HG03342 (cell line): Measurements from ENCODE around the gene SLC12A9.

Source experiments
- ATAC-seq: cut with Tn5 transposase; IDR thresholded peaks from one replicate; pipeline ENCODE4 v1.9.1; 2021; ENCODE audit warnings: mild to moderate bottlenecking, moderate library complexity; ENCODE audit not compliant: unreplicated experiment

The SLC12A9 gene

GRCh38 chr7:100880645-100881044 is 28.1 kb downstream of the SLC12A9 start:
- ATAC-seq = no peak

- no peak for ATAC-seq
These were observed 28.6 kb downstream of the SLC12A9 start for GRCh38 chr7:100881136-100881535.

DNA sequence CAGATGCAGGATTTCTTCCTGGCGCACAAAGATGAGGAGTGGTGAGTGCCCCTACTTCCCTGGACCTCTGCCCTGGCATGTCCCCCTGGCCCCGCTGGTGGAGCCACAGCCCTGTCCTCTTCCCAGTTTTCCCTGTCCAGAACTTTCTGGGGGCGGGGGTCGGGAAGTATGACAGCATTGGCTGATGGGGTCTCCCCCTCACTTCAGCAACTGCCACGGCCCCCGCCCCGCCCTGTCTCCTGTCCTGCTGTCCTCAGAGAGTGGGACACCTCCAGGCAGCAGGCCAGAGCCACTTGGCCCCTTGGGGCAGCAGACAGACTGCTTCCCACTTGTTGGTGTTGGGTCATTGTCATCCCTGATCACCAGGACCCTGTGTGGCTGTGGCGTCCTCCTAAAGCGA is 29.7 kb downstream of the SLC12A9 start:
- no peak for ATAC-seq

GRCh38 chr7:100882785-100883526 is 30.4 kb downstream of the SLC12A9 start:
- no peak for ATAC-seq

DNA sequence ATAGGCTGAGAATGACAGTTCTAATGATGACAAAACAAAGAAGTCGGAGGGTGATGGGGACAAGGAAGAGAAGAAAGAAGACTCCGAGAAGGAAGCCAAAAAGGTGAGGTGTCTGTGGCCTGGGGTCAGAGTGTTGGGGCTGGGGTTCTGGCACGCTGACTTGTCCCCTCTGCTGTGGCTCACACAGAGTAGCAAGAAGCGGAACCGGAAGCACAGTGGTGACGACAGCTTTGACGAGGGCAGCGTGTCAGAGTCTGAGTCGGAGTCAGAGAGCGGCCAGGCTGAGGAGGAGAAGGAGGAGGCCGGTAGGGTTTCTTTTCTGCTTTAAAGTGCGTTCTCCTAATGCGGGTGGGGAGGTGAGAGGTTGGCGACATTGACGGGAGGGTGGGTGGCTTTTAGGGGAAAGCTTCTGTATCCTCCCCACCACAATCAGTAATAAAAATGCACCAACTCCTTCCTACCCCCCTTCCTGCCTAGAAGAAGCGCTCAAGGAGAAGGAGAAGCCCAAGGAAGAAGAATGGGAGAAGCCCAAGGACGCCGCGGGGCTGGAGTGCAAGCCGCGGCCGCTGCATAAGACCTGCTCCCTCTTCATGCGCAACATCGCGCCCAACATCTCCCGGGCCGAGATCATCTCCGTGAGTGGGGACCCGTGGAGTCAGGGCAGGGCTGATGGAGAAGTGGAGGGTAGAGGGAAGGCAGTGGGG is 32.4 kb downstream of the SLC12A9 start:
- ATAC-seq = no peak

GRCh38 chr7:100885440-100886141 is 33.1 kb downstream of the SLC12A9 start:
- no peak for ATAC-seq

DNA sequence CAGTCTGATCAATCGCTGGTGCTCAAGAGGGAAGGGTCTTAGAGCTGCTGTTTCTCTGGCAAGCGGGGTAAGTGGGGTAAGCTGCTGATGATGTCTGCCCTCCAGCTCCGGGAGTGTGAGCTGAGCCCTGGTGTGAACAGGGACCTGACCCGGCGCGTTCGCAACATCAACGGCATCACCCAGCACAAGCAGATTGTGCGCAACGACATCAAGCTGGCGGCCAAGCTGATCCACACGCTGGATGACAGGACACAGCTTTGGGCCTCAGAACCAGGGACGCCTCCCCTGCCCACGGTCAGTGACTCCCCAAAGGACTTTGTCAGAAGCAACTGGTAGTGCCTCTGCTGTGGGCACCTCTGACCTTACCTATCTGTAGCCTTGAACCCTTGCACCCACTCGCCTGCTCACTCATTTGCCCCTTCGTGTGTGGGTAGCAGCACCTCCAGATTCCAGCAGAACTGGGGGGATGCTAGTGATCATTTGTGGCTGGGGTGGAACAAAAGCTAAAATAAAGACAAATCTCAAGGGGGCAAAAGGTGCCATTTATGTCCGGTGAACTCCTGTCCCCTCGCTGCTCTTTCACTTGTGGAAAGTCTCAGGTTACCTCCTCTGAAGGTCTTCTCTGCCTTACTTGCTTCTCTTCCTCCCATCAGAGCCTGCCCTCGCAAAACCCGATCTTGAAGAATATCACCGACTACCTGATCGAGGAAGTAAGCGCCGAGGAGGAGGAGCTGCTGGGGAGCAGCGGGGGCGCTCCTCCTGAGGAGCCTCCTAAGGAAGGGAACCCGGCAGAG is 33.8 kb downstream of the SLC12A9 start:
- ATAC-seq = no peak

- ATAC-seq = no peak
These were observed 34.5 kb downstream of the SLC12A9 start for GRCh38 chr7:100886936-100887515.

DNA sequence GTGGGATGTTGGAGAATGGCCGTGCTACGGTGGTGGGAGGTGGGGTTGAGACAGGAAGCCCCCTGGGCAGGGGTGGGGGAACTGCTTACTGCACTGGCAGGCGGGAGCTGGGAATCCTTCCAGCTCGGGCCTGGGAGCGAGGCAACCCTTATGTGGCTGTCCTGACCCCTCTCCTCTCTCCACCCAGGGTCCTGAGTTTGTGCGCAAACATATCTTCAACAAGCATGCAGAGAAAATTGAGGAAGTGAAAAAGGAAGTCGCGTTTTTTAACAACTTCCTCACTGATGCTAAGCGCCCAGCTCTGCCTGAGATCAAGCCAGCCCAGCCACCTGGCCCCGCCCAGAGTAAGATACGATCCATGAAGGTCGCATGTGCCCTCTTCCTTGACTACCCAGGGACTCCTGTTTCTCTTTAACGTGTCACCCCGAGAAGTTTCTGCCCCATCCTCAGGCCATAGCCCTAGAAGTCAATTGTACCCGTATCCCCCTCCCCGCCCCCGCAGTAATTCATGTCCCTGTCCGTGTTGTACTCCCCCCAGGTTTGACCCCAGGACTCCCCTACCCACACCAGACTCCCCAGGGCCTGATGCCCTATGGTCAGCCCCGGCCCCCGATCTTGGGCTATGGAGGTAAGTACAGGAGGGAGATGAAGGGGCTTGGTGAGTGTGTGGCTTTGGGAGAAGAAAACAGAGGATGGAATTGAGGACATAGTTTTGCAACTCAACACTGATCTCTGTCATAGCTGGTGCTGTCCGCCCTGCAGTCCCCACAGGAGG is 35.2 kb downstream of the SLC12A9 start:
- ATAC-seq = peak; percentile 42

DNA sequence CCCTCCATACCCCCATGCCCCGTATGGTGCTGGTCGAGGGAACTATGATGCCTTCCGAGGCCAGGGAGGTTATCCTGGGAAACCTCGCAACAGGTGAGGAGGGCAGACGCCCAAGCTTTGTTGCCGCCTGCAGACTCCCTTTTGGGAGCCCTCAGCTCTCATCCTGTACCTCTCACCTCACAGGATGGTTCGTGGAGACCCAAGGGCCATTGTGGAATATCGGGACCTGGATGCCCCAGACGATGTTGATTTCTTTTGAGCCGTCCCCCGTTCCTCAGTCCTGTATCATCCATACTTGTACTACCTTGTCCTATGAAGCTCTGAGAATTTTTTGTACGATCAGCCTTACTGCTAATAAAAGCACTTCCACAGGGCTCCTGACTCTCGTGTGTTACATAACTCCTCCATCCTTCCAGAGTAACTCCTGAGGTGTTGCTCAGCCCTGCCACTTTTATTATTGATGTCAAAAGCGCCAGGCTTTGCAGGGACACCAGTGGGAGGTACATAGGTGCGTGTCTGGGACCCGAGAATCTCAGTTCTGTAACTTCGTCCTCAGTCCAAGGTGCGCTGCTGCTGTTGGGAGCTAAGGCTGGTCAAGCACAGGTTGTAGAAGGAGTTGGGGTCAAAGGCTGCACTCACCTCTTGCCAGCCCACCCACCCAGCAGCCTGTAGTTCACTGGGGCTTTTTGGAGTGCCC is 35.9 kb downstream of the SLC12A9 start:
- no peak for ATAC-seq

- ATAC-seq = no peak
These were observed 36.7 kb downstream of the SLC12A9 start, which contains the start of gene UFSP1 for GRCh38 chr7:100888988-100889750. UFSP1 (minus strand) TSS chr7:100889715; CDS start chr7:100889271, 444 bp downstream.

- no peak for ATAC-seq
These were observed 38.4 kb downstream of the SLC12A9 start for GRCh38 chr7:100890653-100891567.

DNA sequence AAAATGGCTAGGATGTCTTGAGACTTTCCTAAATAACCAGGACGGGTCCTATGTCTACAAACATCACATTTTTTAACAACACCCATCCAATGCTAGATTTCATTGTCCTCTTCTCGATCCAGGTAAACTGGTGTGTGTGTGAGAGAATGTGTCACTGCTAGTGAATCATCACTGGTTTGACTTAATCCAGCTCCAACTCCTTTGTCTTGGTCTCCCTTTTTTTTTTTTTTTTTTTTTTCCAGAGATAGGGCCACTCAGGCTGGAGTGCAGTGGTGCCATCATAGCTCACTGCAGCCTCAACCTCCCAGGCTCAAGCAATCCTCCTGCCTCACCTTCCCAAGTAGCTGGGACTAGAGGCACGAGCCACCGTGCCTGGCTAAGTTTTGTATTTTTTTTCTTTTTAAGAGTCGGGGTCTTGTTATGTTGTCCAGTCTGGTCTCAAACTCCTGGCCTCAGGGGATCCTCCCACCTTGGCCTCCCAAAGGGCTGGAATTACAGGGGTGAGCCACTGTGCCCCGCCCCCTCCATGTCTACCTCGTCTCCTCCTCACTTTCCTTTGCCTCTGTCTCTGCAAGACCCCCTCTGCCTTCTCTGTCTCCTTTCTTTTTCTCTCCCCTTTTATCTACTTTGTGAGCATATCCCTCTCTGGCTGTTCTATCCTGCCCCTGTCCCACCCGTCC is 39.2 kb downstream of the SLC12A9 start:
- ATAC-seq = no peak

DNA sequence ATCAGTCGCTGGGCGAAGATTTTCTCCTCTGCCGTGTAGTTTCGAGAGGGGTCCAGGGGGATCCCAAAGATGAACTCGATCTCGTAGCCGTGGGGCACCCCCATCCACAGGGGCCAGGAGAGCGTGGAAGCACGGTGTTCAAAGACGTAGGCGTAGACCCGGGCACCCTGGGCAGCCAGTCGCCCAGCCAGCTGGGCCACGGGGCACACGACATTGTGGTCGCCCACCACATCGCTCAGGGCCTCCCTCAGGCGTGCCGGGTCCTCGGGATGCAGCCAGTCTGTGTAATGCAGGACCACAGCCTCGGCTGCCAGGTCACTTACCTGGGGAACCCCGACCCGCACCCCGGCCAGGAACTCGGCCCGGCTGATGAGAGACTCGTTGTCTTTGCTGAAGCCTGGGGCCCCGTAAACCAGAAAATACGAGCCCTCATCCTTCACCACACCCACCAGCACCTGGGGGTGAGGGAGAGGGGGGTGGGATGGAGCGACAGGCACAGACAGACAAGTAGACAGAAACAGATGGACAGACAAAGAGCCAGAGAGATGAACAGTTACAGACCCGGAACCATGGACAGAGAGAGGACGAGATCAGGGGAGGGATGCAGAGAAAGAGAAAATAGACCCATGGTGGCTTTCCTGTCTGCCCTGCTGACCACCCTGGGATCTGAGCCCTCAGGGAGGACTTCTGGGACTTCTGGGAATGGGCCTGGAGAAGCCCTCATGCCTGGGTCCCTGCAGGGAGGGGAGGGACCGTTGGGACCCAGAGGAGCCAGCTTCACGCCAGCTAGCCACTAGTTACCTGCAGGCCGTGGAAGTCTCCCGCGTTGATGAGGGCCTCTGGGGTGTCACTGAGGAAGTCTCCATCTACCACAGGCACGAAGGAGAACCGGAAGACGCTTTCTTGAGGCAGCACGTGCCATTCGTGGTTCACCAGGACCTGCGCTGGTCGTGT is 40.1 kb downstream of the SLC12A9 start:
- no peak for ATAC-seq

GRCh38 chr7:100893318-100893895 is 40.9 kb downstream of the SLC12A9 start:
- ATAC-seq = no peak
